Vein endothelial cell (primary cell): ENCODE data around the gene C9orf50. TPM values are rescaled to one million over a fixed set of nuclear protein-coding genes. Genes with fewer than 3 reads are reported as not detected.

Experiments
- total RNA-seq: library from RNA; depleted of rRNA; stranded (reverse); fragments of >200 nt; gene quantifications from 2 replicates; pipeline ENCODE4 v1.2.3, GENCODE V29; 2012

C9orf50 gene, protein sequence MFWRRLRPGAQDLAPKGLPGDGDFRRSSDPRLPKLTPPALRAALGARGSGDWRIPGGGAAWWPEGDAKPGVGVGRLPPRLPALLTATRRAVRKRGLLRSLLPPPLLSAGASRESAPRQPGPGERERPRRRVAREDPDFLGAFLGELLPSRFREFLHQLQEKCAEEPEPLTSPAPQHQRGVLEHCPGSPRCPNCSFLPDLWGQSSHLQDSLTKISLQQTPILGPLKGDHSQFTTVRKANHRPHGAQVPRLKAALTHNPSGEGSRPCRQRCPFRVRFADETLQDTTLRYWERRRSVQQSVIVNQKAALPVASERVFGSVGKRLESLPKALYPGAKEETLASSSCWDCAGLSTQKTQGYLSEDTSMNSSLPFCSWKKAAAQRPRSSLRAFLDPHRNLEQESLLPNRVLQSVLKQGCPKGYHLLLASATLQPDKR
- not detected in 2 replicates for total RNA-seq

GRCh38 chr9:129620669-129621295 is at the start of gene C9orf50:
TSS of gene C9orf50 (minus strand) at chr9:129621101. CDS start at chr9:129620574, 527 bp downstream.

GRCh38 chr9:129665389-129665775 is 44.5 kb upstream of the C9orf50 start, which contains the start of gene PRRX2:
TSS of gene PRRX2 (plus strand) at chr9:129665647. CDS start at chr9:129665868, 221 bp downstream.

DNA sequence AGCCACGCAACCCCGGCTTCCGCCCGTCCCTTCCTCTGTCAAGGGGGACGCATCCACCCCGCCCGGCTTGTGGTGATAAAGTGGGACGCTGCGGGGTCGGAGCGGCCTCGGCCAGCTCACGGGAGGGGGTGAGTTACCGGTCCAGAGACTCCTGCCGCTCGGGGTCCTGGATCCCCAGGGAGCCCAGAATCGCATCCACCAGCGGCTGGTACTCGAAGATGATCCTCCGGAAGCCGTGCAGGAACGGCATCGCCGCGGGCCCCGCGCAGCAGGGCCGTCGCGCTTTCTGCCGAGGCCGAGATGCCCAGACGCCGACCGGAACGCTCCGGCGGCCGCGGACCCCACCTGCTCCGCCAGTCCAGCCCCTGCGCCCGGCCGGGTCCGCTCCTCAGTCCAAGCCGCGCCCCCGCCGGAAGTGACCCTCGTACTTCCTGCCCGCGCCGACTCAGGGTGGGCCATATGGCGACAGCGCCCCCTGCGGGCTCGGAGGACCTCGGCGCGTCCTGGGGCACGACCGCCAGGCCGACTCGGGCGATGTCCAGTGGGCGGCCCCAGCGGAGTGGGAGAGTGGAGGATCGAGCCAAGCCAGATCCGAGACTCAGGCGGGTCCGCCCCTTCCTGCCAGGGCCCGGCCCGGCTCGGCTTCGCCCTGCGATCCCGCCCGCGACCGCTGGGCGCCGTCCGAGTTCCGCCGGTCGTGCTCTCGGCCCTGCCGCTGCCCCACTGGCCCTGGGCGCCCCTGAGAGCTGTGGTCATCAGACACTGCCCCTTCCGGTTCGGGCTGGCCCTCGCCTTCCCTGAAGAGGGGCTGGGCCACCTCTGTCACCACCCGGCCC is 21.1 kb upstream of the C9orf50 start, which contains the start of gene ASB6:
Gene ASB6, minus strand, starts transcription at position 402 of the 836 bp plus-strand sequence. Its CDS starts 152 bp downstream, at position 250.

DNA sequence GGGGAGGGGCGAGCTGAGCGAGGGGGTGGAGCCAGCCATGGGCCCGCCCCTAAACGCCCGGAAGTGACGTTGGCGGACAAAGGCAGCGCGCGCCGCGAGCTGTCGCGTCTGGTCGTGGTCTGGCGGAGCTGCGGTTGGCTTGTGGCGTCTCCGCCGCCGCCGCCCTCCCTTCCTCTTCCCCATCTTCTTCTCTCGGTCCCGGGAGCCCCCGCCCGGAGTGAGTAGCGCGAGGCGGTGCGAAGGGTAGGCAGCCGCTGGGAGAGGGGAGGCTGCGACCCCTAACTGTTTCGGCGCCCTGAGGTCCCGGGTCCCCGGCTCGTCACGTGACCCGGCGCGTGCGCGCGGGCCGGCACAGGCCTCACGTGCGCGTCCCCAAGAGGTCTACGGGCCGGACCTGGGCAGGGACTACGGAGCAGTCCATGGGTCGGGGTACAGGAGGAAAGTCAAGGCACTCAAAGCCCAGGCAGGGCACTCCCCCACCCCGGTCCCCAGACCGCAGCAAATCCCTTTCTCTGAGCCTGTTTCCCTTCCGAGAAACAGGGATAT is 5.3 kb upstream of the C9orf50 start, which contains the start of gene NTMT1:
Gene NTMT1, plus strand, starts transcription at position 85 of the 546 bp plus-strand sequence. CDS start 6,541 bp downstream, outside the sequence.

Other genes starting within 250 kb of the C9orf50 start
- gene NTMT1, start 5.1 kb upstream of the C9orf50 start, total RNA-seq = 24.8 and 26.7 TPM in 2 replicates
- gene ASB6, start 21.1 kb upstream of the C9orf50 start, total RNA-seq = 21.6 and 22.6 TPM in 2 replicates
- 0.38 TPM in 1 of 2 replicates, not detected in the other for gene PRRX2, start 44.5 kb upstream of the C9orf50 start, total RNA-seq
- 0.10 and 0.33 TPM in 2 replicates for gene PTGES, start 131.9 kb upstream of the C9orf50 start, total RNA-seq
- gene TOR1B, start 182.1 kb upstream of the C9orf50 start, total RNA-seq = 28.4 and 30.2 TPM in 2 replicates
- 61.1 and 62.0 TPM in 2 replicates for gene TOR1A, start 203.0 kb upstream of the C9orf50 start, total RNA-seq
- gene C9orf78, start 214.2 kb upstream of the C9orf50 start, total RNA-seq = 24.2 and 38.0 TPM in 2 replicates
- 6.3 and 9.8 TPM in 2 replicates for gene USP20, start 214.4 kb upstream of the C9orf50 start, total RNA-seq